Measurements from ENCODE around the gene GLG1.

GRCh38 chr16:74574146-74574545 is 32.8 kb downstream of the GLG1 start:
- TF ChIP-seq SIN3A (IDR thresholded peaks at IDR 0.05; ENCODE audit: borderline replicate concordance, insufficient read depth, low read length) (no peak), POLR2AphosphoS5 (IDR thresholded peaks at IDR 0.05; ENCODE audit: low read depth, low read length) (no peak)

Measured in PFSK-1 (cell line).